Measurements from ENCODE around the gene ASB1. TPM values are rescaled to one million over a fixed set of nuclear protein-coding genes. Genes with fewer than 3 reads are reported as not detected.

ASB1 gene
- total RNA-seq, 1 experiment from 2014 or later: 46.0 TPM

DNA sequence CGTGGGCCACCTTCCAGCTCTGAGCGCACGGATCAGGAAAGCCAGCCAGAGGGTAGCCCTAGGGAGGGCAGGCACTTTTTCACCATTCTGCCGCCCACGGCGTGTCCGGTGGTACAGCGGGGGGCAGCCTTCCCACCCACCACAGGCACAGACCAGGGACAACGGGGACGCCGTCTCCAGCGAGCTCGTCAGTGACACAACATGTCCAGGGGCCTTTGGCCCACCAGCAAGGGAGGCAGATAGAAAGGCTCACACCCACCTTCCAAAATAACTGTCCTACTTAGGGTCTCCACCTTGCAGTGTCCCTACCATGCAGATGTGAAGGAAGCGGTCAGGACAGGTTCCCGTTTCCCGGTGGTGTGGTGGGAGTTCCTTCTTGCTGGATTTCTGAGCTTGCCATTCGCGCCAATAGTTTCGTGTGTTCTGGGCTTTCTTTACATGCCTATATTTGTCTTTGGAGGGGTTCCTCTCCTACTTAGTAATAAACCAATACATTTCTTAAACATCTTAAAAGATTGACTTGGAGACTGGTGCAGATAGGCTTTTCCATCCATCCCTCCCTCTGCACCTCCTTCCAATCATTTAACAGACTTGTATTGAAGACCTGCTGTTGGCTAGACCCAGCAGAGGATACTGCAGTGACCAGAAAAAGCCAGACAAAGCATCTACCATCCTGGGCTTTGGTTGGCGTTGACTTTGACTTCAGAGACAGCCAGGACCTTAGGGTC lies 872 bp downstream of the ASB1 start:
- TF ChIP-seq, protein P1, sequence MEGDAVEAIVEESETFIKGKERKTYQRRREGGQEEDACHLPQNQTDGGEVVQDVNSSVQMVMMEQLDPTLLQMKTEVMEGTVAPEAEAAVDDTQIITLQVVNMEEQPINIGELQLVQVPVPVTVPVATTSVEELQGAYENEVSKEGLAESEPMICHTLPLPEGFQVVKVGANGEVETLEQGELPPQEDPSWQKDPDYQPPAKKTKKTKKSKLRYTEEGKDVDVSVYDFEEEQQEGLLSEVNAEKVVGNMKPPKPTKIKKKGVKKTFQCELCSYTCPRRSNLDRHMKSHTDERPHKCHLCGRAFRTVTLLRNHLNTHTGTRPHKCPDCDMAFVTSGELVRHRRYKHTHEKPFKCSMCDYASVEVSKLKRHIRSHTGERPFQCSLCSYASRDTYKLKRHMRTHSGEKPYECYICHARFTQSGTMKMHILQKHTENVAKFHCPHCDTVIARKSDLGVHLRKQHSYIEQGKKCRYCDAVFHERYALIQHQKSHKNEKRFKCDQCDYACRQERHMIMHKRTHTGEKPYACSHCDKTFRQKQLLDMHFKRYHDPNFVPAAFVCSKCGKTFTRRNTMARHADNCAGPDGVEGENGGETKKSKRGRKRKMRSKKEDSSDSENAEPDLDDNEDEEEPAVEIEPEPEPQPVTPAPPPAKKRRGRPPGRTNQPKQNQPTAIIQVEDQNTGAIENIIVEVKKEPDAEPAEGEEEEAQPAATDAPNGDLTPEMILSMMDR (conservative IDR thresholded peaks at IDR 0.05): no peak
- no peaks in the 10 kb centered on the region for H3K27me3 ChIP-seq (ENCODE audit: insufficient read depth, low read length)
- peaks cover 6% of the 10 kb centered on the region for H3K79me1 ChIP-seq (ENCODE audit: insufficient read depth, low read depth, low read length, poor library complexity, severe bottlenecking)
- Mint-ChIP-seq H3K4me3 (peak overlapping the region; percentile 90 to 96), H3K36me3 (ENCODE audit: insufficient read depth in 1 of 3, low read depth in 3 of 3) (peaks cover 16 to 26% (median 20%) of the 10 kb centered on the region in 3 experiments), H3K27me3 (ENCODE audit: low read depth) (no peaks in the 10 kb centered on the region; the same call in 1 of the 2 replicates), H3K27ac (peak overlapping the region; percentile 36 to 93 (median 70); a peak in 4 of 7 replicates), H3K4me1 (peaks cover 17 to 19% of the 10 kb centered on the region in 2 experiments), H3K9me3 (peaks cover 0 to 8% of the 10 kb centered on the region in 2 experiments; a peak in 2 of 5 replicates)
- H4K8ac ChIP-seq (replicated peaks; ENCODE audit: insufficient read length, low read depth, low read length): no peak overlapping the region
- H2AK5ac ChIP-seq (ENCODE audit: insufficient read length, low read length): no peak overlapping the region
- peaks cover 7% of the 10 kb centered on the region for H3K23me2 ChIP-seq (ENCODE audit: insufficient read length, low read depth, low read length, poor library complexity, severe bottlenecking)
- no peaks in the 10 kb centered on the region for H3K4me1 ChIP-seq (ENCODE audit: insufficient read depth, low read length)
- no peak overlapping the region for H2BK20ac ChIP-seq (ENCODE audit: low read depth, low read length, poor library complexity, severe bottlenecking)
- H4K20me1 ChIP-seq (ENCODE audit: control insufficient read depth, insufficient read depth, insufficient read length): no peaks in the 10 kb centered on the region
- peak overlapping the region; percentile 33 for H3K9ac ChIP-seq (ENCODE audit: extremely low read depth, insufficient read length, low read length)
- H2BK15ac ChIP-seq (ENCODE audit: low read depth, low read length): no peak overlapping the region
- no peak overlapping the region for H2BK5ac ChIP-seq (ENCODE audit: insufficient read length, low read length)
- H3K18ac ChIP-seq (ENCODE audit: insufficient read length, low read depth, low read length): no peak overlapping the region
- H3K4ac ChIP-seq (ENCODE audit: low read depth, low read length): no peak overlapping the region
- H3K79me2 ChIP-seq (ENCODE audit: insufficient read depth, low read length): peaks cover 32% of the 10 kb centered on the region; the same call in 1 of the 2 replicates
- no peak overlapping the region for H3K27ac ChIP-seq (ENCODE audit: insufficient read length, low read depth, low read length)
- H3K4me2 ChIP-seq (ENCODE audit: insufficient read depth, insufficient read length, low read length): peak overlapping the region; percentile 81
- no peak overlapping the region for H2AFZ ChIP-seq (ENCODE audit: low read length)
- H3K14ac ChIP-seq (ENCODE audit: insufficient read depth, low read length): peak overlapping the region; percentile 48; the same call in 1 of the 2 replicates
- no peak overlapping the region for H2BK12ac ChIP-seq (ENCODE audit: insufficient read length, low read depth, low read length)
- H3K23ac ChIP-seq (ENCODE audit: insufficient read length, low read depth, low read length): no peak overlapping the region
- no peak overlapping the region for H4K5ac ChIP-seq (ENCODE audit: insufficient read length, low read depth, low read length)
- no peak overlapping the region for H3K56ac ChIP-seq (ENCODE audit: insufficient read length, low read depth, low read length)
- H3K9me3 ChIP-seq (ENCODE audit: control insufficient read depth, low read depth, low read length): no peaks in the 10 kb centered on the region
- H3T11ph ChIP-seq (ENCODE audit: low read length): no peak overlapping the region
- WGBS (ENCODE audit: extremely low coverage, insufficient read length, low lambda C conversion rate): no CpG with 5 or more reads among the region's 20 CpGs
- no peak overlapping the region for H2BK120ac ChIP-seq (ENCODE audit: low read depth, low read length, poor library complexity, severe bottlenecking)
- H4K91ac ChIP-seq (ENCODE audit: insufficient read length, low read depth, low read length): no peak overlapping the region
- no peak for DNase-seq
